Colonic mucosa (tissue), 4 donors: ENCODE measurements around the gene PHACTR1. TPM values are rescaled to one million over a fixed set of nuclear protein-coding genes. Genes with fewer than 3 reads are reported as not detected.

Source experiments
- DNase-seq: peaks from one replicate; pipeline ENCODE4 v3.0.0-alpha.2; 2020
- H3K27ac ChIP-seq: fragments of 200-600 bp; one replicate; pipeline ENCODE4 v1.8.0; 2021
- H3K27me3 ChIP-seq: fragments of 200-600 bp; one replicate; pipeline ENCODE4 v1.8.0; 2021
- H3K36me3 ChIP-seq: fragments of 200-600 bp; one replicate; pipeline ENCODE4 v1.8.0; 2021
- H3K4me1 ChIP-seq: fragments of 200-600 bp; one replicate; pipeline ENCODE4 v1.8.0; 2021; ENCODE audit warnings: mild to moderate bottlenecking
- H3K4me3 ChIP-seq: fragments of 200-600 bp; one replicate; pipeline ENCODE4 v1.8.0; 2021
- H3K9ac ChIP-seq, 2 donors: one replicate each; pipeline ENCODE4 v1.7.0; 2013; ENCODE audit warnings: control low read depth in 2 of 2, low read depth in 2 of 2, low read length in 2 of 2
- H3K9me3 ChIP-seq: fragments of 200-600 bp; one replicate; pipeline ENCODE4 v1.8.0; 2021
- intact Hi-C: fragments of 100-400 bp; cut with DNase I; formaldehyde crosslinking; loops from one replicate; pipeline ENCODE4 v1.14.1; 2022
- total RNA-seq, 2 donors: library from RNA; stranded (reverse); fragmentation: NEBNext Ultra II Directional in 1 of 2; extraction: Animal tissue kit (Norgen Biotek cat#: 25700) in 1 of 2; gene quantifications; one replicate each; pipeline ENCODE4 v1.2.1, GENCODE V29; 2021
- TF ChIP-seq, protein P1 (sequence below): fragments of 200-600 bp; IDR thresholded peaks from one replicate; pipeline ENCODE4 v1.8.0; 2022; ENCODE audit warnings: antibody characterized with exemption, mild to moderate bottlenecking
- donor health status: healthy.
- donor health status: DM: no; HTN: no; CAD: no.
- donor health status: DM: no; HTN: no; CAD: no.

The PHACTR1 gene
- total RNA-seq, 2 donors from 2014 or later: 1.7 to 2.2 TPM

DNA sequence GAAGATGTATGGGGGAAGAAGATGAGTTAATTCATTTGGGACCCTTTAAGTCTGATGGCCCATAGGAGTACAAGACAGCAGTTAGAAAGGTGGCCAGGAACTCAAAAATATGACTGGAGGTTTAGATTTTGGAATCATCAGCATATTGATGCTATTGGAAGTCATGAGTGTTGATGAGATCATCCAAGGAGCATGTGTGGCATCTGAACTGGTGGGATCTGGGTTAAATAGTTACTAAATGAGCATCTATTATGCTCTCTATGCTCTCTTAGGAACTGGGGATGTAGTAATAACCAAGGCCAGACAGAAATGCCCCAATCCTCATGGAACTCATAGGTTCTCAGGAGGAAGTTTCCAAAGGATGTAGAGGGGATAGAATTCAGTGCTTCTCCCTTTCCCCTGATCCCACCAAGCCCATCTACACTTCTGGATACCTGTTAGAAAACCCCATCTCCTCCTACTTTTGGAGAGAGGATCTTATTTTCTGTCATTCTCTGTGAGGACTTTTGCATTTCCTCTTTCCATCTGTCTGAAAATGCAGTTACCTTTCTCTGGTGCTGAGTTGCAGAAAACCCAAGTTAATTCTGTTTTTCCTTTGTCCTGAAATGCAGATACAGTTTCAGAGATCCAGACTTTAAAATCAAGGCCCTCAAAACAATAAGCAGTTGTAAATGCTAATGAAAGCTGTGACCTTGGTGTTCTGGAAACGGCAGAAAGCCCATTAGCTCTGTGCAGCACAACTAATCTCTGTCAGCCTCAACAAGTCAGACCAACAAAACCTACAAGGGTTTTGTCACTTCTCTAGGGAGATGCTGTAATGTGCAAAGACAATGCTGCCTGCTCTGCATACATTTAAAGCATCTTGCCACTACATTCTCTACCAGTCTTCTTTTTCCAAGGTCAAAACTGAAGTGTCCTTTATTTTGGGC, 546.0 kb downstream of the PHACTR1 start:
- no peak overlapping the region for H3K4me3 ChIP-seq
- H3K9ac ChIP-seq: no peak overlapping the region
- no peaks in the 10 kb centered on the region for H3K36me3 ChIP-seq
- H3K27ac ChIP-seq: no peak overlapping the region
- no peaks in the 10 kb centered on the region for H3K27me3 ChIP-seq
- H3K9me3 ChIP-seq: no peaks in the 10 kb centered on the region
- TF ChIP-seq, protein P1, sequence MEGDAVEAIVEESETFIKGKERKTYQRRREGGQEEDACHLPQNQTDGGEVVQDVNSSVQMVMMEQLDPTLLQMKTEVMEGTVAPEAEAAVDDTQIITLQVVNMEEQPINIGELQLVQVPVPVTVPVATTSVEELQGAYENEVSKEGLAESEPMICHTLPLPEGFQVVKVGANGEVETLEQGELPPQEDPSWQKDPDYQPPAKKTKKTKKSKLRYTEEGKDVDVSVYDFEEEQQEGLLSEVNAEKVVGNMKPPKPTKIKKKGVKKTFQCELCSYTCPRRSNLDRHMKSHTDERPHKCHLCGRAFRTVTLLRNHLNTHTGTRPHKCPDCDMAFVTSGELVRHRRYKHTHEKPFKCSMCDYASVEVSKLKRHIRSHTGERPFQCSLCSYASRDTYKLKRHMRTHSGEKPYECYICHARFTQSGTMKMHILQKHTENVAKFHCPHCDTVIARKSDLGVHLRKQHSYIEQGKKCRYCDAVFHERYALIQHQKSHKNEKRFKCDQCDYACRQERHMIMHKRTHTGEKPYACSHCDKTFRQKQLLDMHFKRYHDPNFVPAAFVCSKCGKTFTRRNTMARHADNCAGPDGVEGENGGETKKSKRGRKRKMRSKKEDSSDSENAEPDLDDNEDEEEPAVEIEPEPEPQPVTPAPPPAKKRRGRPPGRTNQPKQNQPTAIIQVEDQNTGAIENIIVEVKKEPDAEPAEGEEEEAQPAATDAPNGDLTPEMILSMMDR: no peak
- DNase-seq: no peak
- no peaks in the 10 kb centered on the region for H3K4me1 ChIP-seq
- intact Hi-C loops: no loop called here

DNA sequence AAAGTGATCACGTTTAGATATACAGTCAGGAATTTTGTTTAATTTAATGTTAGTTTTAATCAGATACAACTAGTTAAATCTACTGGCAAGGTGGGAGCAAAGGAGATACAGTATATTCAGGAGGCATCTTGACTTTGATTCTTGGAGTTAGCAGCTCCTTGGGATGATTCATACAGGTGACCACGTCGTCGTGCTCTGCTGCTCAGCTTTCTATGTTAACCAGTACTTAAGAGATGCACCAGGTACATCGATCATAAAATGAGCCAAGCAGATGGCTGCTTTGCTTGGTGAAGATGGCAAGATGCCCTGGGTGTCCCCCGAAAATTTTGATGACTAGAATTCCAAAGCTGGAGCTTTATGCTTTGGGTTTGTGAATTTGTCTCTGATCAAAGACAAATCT, 547.1 kb downstream of the PHACTR1 start:
- no peak for DNase-seq
- Histone ChIP-seq H3K27ac (no peak overlapping the region), H3K36me3 (no peaks in the 10 kb centered on the region), H3K9ac (no peak overlapping the region), H3K4me1 (no peaks in the 10 kb centered on the region), H3K9me3 (no peaks in the 10 kb centered on the region), H3K4me3 (no peak overlapping the region), H3K27me3 (no peaks in the 10 kb centered on the region)
- intact Hi-C loops: no loop called here
- TF ChIP-seq, protein P1: no peak

DNA sequence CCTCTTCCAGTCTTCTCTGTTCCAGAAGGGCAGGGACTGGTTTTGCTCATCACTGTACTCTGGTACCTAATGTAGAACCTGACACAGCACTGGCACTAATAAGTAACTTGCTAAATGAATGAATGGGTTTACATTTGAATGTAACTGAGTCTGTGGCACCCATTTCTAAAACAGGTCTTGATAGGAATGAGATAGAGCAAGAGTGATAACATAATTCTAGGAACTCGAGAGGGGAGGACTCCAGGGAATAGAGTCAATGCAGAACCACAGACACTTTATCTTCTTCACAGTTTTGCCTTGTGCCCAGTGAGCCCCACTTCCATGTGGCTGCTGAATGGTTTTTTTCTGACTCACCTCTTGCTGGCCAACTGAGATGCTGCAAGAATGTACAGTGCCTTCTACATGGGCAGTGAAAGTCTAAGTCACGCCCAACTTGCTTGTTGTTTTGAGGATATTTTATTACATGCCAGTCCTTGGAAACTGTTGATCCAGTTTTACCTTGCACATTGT, 550.6 kb downstream of the PHACTR1 start:
- H3K36me3 ChIP-seq: no peaks in the 10 kb centered on the region
- intact Hi-C loops: no loop called here
- no peak for DNase-seq
- no peak overlapping the region for H3K4me3 ChIP-seq
- H3K9me3 ChIP-seq: no peaks in the 10 kb centered on the region
- no peaks in the 10 kb centered on the region for H3K4me1 ChIP-seq
- no peak overlapping the region for H3K9ac ChIP-seq
- TF ChIP-seq, protein P1: no peak
- no peaks in the 10 kb centered on the region for H3K27me3 ChIP-seq
- no peak overlapping the region for H3K27ac ChIP-seq

DNA sequence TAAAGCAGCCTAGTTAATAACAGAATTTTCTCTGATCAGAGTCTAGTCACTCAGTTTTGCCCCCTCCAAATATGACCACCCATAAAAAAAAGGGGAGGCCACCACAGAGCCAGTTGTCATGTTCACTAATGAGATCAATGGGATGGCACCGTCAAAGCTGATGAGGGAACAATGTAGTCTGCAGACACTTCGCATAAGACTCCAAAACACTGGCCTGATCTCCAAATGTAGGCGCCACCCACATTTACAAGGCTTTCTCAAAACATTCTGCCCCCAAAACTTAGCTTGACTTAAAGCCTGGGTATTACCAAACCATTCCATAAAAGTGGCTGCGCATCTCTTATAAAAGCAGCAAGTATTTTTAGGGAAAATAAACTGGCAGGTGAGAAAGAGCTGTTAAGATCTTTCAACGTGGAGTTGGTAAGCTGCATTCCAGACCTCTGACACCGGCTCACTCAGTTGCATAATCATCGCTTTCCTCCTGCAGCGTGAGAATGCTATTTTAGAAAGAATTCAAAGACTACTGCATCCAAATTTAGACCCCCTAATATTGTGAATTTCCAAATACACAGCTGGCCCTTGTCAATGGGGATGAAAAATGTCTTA, 552.4 kb downstream of the PHACTR1 start:
- no peaks in the 10 kb centered on the region for H3K27me3 ChIP-seq
- no peaks in the 10 kb centered on the region for H3K4me1 ChIP-seq
- intact Hi-C loops: no loop called here
- no peak for DNase-seq
- H3K4me3 ChIP-seq: no peak overlapping the region
- no peaks in the 10 kb centered on the region for H3K36me3 ChIP-seq
- no peaks in the 10 kb centered on the region for H3K9me3 ChIP-seq
- H3K27ac ChIP-seq: no peak overlapping the region
- TF ChIP-seq, protein P1: no peak
- H3K9ac ChIP-seq: no peak overlapping the region

DNA sequence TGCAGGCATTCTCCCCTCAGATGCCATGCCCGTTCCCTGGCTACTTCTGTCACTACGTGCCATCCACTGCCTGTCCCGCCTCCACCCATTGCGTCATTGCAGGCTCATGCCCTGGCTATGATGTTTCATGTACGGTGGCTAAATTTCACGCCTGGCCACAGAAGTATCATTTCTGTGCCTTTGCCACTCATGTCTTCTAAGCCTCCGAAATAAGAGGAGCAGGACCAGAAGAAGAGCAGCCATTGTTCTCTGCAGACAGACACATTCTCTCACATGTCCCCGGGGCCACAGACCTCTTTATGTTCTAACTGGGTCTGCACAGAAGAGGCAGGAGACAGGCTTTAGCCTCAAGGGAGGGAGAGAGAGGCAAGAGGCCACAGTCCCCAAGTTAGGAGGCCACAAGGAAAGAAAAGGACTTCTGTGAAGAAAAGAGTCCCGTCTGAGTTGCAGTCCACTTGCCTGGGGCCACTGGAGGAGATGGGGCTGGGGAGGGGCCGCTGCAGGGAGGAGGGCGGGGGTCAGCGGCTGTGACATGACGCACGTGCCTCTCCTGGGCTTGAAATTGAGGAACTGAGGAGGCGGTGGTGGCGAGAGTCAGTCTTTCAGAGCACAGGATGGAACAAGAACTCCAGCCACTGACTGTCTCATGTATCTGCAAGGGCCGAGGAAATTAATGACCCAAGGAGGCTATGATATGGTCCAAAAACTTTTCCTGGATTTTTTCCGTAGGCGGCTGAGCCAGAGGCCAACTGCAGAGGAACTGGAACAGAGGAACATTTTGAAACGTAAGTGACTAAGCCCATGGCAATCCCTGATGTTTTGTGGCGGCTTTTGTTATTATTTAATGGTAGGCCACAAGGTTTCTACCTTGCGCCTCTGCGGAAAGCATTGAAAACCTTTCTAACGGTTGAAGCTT, 555.8 kb downstream of the PHACTR1 start:
- TF ChIP-seq, protein P1: no peak
- Histone ChIP-seq H3K4me1 (no peaks in the 10 kb centered on the region), H3K9ac (peak overlapping the region in 1 of 2 donors; percentile 9), H3K9me3 (no peaks in the 10 kb centered on the region), H3K27me3 (no peaks in the 10 kb centered on the region), H3K36me3 (no peaks in the 10 kb centered on the region), H3K27ac (no peak overlapping the region), H3K4me3 (no peak overlapping the region)
- intact Hi-C loops: no loop called here
- DNase-seq: peak; percentile 41
